HG02981 (cell line): ENCODE measurements around the gene ACHE.
"Not testable (repeated sequence)": the region's sequence is repeated elsewhere in the genome, so short reads cannot be mapped to it uniquely, and the experiment has no call there.

Source experiments
- ATAC-seq: cut with Tn5 transposase; IDR thresholded peaks from one replicate; pipeline ENCODE4 v1.9.1; 2021; ENCODE audit warnings: mild to moderate bottlenecking, moderate library complexity; ENCODE audit not compliant: unreplicated experiment

Gene ACHE

GRCh38 chr7:100864263-100864845, 31.3 kb downstream of the ACHE start:
- no peak for ATAC-seq

GRCh38 chr7:100863406-100863950, 32.2 kb downstream of the ACHE start:
- no peak for ATAC-seq

GRCh38 chr7:100861616-100861985, 34.1 kb downstream of the ACHE start:
- ATAC-seq: no peak

DNA sequence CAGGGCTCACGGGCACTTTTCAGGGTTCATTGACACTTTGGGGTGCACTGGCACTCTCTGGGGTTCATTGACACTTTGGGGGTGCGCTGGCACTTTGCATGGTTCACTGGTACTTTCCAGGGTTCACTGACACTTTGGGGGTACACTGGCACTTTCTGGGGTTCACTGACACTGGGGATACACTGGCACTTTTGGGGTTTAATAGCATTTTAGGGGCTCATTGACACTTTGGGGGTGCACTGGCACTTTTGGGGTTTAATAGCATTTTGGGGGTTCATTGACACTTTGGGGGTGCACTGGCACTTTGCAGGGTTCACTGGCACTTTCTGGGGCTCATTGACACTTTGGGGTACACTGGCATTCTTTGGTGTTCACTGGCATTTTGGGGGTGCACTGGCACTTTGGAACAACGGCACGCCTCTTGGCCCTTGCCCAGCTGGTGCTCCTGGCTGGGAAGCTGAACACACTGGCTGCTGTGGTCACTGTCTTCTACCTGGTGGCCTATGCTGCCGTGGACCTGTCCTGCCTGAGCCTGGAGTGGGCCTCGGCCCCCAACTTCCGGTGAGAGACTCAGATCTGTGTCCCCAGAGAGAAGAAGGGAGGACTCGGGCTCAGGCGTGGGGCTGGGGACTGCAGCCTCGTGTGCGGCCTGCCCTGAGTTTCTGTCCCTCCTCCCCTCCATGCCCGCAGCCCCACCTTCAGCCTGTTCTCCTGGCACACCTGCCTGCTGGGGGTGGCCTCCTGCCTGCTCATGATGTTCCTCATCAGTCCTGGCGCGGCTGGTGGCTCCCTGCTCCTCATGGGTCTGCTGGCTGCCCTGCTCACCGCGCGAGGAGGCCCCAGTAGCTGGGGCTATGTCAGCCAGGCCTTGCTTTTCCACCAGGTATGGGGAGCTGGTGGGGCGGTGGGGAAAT, 34.7 kb downstream of the ACHE start:
- ATAC-seq: no peak

DNA sequence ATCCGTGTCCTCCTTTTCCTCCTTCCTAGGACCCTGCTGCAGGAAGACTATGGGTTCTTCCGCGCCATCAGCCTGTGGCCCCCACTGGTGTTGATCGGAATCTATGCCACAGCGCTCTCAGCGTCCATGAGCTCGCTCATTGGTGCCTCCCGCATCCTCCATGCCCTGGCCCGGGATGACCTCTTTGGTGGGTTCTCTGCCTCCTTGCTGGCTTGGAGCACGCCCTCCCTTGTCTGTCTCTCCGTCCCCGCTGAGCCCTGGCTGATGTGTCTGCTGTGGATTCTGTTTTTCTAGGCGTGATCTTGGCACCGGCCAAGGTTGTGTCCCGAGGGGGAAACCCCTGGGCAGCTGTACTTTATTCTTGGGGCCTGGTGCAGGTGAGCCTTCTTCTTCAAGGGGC, 35.8 kb downstream of the ACHE start:
- no peak for ATAC-seq

DNA sequence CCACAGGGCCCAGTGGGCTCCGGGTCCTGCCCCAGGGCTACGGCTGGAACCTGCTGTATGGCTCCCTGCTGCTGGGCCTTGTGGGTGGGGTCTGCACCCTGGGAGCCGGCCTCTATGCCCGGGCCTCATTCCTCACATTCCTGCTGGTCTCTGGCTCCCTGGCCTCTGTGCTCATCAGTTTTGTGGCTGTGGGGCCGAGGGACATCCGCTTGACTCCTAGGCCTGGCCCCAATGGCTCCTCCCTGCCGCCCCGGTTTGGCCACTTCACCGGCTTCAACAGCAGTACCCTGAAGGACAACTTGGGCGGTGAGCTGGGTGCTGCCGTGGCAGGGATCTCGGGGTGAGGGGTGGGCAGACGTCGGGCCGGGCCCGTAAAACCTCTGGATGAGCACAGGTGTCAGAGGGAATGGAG, 38.8 kb downstream of the ACHE start:
- ATAC-seq: no peak

DNA sequence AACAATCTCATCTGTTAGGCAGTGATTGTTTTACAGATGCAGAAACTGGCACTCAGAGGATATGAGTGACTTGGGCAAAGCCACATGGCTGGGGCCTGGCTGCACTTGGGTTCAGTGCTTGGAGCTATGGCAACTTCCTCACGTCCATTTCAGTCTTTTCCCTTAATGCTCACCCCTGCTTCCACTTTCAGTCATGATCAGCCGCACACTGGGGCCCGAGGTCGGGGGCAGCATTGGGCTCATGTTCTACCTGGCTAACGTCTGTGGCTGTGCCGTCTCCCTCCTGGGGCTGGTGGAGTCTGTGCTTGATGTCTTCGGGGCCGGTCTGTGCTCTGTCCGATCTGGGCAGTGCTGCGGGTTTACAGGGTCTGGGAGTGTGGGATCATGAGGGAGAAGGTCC, 40.2 kb downstream of the ACHE start:
- no peak for ATAC-seq

DNA sequence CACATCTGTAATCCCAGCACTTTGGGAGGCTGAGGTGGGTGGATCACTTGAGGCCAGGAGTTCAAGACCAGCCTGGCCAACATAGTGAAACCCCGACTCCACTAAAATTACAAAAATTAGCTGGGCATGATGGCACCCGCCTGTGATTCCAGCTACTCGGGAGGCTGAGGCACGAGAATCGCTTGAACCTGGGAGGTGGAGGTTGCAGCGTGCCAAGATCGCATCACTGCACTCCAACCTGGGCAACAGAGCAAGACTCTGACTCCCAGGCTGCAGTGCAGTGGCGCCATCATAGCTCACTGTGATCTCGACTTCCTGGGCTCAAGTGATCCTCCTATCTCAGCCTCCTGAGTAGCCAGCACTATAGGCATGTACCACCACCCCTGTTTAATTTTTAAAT, 40.8 kb downstream of the ACHE start:
- ATAC-seq: not testable (repeated sequence)

DNA sequence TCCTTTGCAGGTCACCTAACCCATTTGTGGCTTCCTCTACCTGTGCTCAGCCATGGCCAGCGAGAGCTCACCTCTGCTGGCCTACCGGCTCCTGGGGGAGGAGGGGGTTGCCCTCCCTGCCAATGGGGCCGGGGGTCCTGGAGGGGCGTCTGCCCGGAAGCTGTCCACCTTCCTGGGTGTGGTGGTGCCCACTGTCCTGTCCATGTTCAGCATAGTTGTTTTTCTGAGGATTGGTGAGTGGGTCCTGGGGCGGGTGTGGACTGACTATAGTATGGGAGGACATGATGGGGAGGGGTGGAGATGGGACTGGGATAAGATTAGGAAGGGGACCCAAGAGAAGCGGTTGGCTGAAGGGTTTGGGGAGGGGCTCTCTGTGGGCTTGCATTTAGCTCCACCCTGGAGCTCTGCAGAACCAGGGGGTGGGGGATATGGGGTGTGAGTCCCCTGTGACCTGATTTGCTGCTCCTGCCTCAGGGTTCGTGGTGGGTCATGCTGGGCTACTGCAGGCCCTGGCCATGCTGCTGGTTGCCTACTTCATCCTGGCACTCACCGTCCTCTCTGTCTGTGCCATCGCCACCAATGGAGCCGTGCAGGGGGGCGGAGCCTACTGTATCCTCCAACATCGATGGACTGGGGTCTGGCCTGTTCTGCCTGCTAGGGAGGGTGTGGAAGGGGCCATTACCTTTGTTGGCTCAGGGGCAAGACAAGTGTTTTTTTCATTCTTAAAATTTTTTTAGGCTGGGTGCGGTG, 41.4 kb downstream of the ACHE start:
- no peak for ATAC-seq

DNA sequence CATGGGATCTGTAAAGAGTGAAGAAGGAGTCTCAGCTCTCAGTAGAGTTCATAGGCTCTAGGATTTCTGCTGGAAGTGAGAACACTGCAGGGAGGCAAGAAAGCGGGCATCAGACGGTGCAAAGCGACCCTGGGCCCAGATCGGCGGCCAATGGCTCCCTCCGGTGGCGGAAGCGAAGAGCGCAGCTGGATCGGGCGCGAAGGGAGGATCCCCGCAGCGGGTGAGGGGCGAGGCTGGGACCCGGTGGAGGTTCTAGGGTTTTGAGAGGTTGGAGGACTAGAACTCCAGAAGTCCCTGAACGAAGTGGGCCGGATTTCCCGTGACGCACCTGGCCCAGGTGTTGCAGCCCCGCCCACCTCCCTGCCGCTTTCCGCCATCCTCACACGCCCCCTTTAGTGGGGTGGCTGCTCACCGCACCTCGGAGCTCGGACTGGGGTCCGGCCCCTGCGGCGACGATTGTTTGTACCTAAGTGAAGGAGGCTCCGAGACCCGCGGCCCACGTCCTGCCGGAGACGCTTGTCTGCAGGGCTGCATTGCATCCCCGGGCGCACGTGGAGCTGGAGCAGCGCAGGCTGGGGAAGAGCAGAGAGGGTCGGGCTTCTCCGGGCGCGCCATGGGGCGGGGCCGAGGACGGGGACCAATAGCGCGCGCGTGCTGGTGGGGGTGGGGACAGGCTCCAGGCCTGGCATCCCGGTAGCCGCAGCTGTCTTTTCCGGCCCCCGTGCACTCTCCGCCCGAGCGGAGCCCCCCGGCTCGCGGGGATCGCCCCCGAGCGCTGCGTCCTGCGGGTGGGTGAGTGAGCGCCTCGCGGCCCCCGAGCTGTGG, 43.4 kb downstream of the ACHE start, which contains the start of gene SLC12A9:
TSS of gene SLC12A9 (plus strand) at position 666 of the 825 bp plus-strand sequence. CDS start 1,485 bp downstream, outside the sequence.
- peak; percentile 89 for ATAC-seq

DNA sequence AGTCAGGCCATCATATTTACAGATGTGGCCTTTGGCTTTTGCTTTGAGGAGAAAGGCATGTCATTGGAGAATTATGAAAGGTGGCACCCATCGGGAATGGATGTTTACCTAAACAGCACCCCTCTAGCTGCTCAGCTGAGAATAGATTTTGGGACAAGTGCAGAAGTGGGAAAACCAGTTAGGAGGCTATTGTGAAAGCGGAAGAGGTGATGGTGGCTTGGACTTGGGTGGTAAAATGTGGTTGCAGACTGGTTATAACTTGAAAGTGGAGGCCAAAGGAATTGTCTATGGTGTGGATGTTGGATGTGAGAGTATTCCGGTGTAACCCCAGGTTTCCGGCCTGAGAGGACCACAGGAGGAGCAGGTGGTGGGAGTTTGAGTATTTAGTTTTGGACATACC, 48.3 kb downstream of the ACHE start:
- ATAC-seq: no peak

GRCh38 chr7:100840470-100841100, 55.1 kb downstream of the ACHE start:
- no peak for ATAC-seq
